ENCODE data around the gene RASIP1.
"Not testable (repeated sequence)": the region's sequence is repeated elsewhere in the genome, so short reads cannot be mapped to it uniquely, and the experiment has no call there.

GRCh38 chr19:48765816-48766215 lies 25.4 kb upstream of the RASIP1 start:
- TF ChIP-seq POLR2AphosphoS5 (IDR thresholded peaks at IDR 0.05; ENCODE audit: low read depth, low read length); POLR2A (IDR thresholded peaks at IDR 0.05; ENCODE audit: low read depth, low read length); TAF1 (IDR thresholded peaks at IDR 0.05; ENCODE audit: borderline replicate concordance, low read depth, low read length): not testable (repeated sequence)

Measured in GM12892 (cell line).